Activated T-helper 1 cell treated with Interleukin-2 at 50 U/mL for 16 hours (primary cell): ENCODE data around the gene SH3YL1.

Source experiments
- DNase-seq: peaks from one replicate; pipeline ENCODE4 v3.0.0-alpha.2; 2020; ENCODE audit warnings: low read depth

SH3YL1 gene

GRCh38 chr2:256094-256493 is 7.7 kb downstream of the SH3YL1 start:
- DNase-seq = no peak

DNA sequence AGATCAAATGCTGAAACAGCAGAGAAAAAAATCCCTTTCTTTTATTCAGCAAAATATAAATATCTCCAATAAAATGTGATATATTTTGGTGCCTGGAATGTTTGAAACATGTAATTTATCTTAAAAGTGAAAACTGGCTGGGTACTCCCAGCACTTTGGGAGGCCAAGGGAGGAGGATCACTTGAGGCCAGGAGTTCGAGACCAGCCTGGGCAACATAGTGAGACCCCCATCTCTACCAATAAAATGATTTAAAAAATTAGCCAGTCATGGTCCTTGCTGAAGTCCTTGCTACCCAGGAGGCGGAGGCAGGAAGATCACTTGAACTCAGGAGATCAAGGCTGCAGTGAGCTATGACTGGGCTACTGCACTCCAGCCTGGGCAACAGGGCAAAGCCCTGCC is 8.6 kb downstream of the SH3YL1 start:
- no peak for DNase-seq

DNA sequence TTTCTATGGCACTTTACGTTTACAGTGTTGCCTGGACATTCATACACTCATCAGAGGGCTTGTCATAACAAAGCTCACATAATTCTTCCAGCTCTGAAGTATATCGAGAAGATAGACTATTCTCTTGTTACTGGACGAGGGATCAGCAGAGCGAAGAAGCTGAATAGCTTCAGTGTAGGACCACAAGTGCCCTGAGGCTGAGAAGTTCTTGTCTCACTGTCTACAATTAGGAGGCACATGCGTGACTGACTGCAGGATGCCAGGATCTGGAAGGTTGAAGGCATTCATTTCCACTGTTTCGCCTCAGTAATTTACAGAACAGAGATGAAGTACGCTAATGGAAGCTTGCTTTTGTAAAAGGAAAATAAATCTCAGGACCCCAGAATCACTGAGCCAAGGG is 9.6 kb downstream of the SH3YL1 start:
- no peak for DNase-seq

GRCh38 chr2:253202-253638 is 10.6 kb downstream of the SH3YL1 start:
- DNase-seq = no peak

DNA sequence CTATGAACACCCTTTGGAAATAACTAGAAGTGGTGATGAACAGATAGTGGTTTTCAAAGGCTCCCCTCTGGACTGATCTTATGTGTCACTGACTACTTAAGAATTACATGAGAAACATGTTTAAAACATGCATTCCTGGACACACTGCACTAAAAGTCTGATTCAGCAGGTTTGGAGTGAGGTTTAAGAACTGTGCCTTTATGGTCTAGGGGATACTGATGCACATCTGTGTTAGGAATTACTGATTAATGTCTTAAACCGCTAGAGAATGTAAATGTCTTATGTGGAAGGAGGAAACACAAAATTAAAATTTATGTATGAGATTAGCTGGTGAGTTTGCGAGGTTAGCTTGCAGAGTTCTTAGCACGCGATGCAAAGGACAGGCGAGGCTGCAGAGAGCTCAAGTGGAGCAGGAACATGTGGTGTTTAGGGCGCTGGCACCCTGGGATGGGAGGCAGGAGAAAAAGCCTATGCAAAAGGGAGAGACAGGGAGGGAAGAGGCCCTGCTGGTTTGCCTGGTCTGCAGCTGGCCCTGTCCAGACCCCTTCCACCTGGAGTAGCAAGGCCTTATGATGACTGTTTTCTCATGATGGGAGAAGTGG is 11.7 kb downstream of the SH3YL1 start:
- DNase-seq = no peak

DNA sequence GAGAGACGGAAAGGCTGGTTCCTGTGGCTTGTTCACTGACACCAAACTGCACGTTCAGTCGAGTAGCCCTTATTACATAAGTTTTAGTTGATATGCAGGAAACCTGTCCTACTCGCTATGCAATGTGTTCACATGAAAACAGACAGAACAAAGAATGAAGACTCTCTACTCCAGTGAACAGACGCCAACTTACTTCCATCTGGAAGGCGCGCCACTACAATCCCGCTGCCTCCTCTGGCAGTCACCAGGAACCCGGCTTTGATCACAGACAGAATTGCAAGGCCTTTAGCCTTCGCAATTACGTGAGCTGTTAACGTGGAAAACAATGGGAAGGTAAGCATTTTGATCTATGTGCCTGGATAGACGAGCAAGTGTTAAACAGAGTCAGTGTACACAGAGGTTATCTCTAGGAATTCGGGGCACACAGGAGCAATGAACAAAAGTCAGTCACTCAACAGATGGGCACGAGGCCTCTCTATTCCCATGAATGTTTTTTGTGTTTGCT is 14.2 kb downstream of the SH3YL1 start:
- no peak for DNase-seq

- DNase-seq = no peak
Observed at GRCh38 chr2:248724-249123, 15.1 kb downstream of the SH3YL1 start.

GRCh38 chr2:246489-247144 is 17.2 kb downstream of the SH3YL1 start:
- no peak for DNase-seq

GRCh38 chr2:244547-244946 is 19.3 kb downstream of the SH3YL1 start:
- DNase-seq = no peak

- DNase-seq = no peak
Observed at GRCh38 chr2:238869-239268, 25.0 kb downstream of the SH3YL1 start.

- no peak for DNase-seq
Observed at GRCh38 chr2:238431-238830, 25.4 kb downstream of the SH3YL1 start.

- no peak for DNase-seq
Observed at GRCh38 chr2:237878-238277, 26.0 kb downstream of the SH3YL1 start.

GRCh38 chr2:236993-237539 is 26.8 kb downstream of the SH3YL1 start:
- no peak for DNase-seq

DNA sequence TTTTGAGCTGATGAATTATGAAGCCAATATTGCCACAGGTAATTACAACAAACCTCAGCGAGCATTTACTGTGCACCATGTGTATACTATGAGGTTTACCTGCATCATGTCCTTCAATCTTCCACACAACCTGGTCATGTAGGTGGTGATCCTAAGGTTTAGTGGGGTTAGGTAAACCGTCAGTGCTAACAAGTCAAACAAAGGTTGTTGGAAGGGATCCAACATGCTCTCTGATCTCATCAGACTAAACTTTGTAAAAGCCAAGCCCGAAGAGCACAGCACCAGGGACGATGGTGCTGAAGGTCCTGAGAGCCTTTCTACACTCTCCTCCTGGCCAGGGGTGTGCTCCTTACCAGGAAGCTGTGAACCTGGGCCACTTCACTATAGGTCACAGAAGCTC is 29.4 kb downstream of the SH3YL1 start:
- no peak for DNase-seq

GRCh38 chr2:233030-233429 is 30.8 kb downstream of the SH3YL1 start:
- DNase-seq = no peak

- DNase-seq = no peak
Observed at GRCh38 chr2:231521-232185, 32.2 kb downstream of the SH3YL1 start.

DNA sequence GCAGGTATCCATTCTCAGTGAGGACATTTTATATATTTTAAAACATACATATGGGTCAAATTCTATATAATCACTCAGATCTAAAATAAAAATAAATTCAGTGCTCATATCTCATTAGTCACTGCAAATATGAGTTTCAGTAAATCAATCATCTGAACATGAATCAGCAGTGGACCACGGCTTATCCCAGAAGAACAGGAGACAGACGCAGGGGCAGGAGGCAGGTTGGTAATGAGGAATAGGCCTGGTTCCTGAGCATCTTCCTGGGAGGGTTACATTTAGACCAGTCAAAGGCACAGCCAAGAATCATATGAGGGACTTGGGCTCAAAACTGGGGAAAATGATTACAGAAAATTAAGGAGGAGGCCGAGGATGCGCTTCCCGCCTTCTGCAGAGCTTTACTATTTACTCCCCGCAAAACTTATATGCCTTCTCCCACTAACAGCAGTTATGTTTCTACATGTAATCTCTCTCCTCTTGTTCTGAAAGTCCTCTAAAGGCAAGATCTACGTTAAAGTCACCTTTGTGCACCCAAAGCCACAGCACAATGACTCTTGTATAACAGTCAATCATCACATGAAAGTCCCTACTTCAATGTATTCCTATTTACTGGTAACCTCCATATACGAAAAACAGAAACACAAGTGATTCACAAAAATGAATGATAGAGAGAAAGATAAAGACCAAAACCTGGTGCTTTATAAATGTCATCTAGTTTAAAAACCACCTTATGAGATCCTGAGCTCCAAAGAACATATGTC is 35.1 kb downstream of the SH3YL1 start:
- DNase-seq = no peak

GRCh38 chr2:228115-228514 is 35.7 kb downstream of the SH3YL1 start:
- no peak for DNase-seq

DNA sequence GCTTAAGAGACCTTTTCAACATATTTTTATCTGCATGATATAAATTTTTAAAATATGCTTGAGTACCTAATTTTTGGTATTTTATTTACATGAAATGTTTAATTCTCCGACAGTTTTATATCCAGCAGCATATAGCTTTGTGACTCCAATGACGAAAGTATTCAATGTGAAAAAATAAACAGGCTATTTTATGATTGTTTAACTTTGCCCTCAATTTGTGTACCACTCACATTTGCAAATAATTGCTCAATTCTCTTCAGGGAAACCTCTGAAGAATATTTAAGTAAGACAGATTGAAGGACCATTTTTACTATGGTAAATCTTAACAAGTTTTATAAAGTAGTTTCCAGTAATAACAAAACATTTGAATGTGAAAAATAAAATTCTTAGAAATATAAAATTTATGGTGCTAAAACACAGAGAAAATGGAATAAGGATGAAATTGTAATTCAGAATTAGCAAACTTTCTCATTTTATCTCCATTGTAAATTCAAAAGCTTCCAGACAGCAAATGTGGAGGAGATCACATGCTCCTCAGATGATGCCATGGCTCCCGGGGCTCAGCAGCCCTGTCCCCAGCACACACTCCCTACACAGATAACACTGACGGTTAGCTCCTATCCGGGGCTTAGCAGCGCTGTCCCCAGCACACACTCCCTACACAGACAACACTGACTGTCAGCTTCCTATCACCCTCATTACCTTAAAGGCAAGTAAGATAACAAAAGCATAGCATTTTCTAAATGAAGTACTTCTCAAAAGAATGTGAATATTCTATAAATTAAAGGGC is 39.7 kb downstream of the SH3YL1 start:
- no peak for DNase-seq

DNA sequence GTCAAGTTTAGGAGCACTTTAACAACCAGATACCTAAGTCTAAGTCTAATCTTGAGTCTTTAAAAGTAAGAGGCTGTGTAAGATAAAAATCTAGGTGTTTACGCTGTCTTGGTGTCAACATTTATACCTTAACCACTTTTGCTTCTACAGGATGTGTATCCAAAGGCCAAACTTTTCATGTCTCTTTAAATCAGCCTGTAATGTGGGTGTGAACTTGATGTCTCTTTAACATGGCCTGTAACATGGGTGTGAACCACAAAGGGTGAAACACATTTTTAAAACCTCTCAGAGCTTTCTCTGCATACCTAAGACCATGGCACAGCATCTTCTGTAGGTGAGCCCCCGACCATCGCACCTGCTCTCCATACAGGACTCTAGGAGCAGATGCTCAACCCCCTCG is 40.4 kb downstream of the SH3YL1 start:
- DNase-seq = no peak

GRCh38 chr2:216068-216467 is 47.8 kb downstream of the SH3YL1 start:
- DNase-seq = no peak
